Measurements from ENCODE around the gene INCA1. TPM values are rescaled to one million over a fixed set of nuclear protein-coding genes. Genes with fewer than 3 reads are reported as not detected.

INCA1 gene
- polyA plus RNA-seq, 1 donor from 2014 or later = 0.38 TPM

- Histone ChIP-seq H3K27ac (ENCODE audit: low read length) (no peak overlapping the region), H3F3A (ENCODE audit: insufficient read depth, low read length, poor library complexity, severe bottlenecking) (no peaks in the 10 kb centered on the region), H3K4me2 (ENCODE audit: low read length) (no peak overlapping the region), H3K79me2 (replicated peaks; ENCODE audit: insufficient read depth, low read length) (no peaks in the 10 kb centered on the region), H3K27me3 (ENCODE audit: insufficient read depth, low read depth, low read length) (no peaks in the 10 kb centered on the region), H2AFZ (ENCODE audit: low read depth, low read length) (no peak overlapping the region), H4K20me1 (ENCODE audit: insufficient read depth) (no peaks in the 10 kb centered on the region), H3K9ac (ENCODE audit: low read length) (no peak overlapping the region), H3K9me3 (ENCODE audit: low read length) (no peaks in the 10 kb centered on the region), H3K9me2 (ENCODE audit: insufficient read depth, low read length) (no peaks in the 10 kb centered on the region), H3K4me3 (ENCODE audit: low read length) (no peak overlapping the region), H3K36me3 (ENCODE audit: insufficient read depth, low read length) (no peaks in the 10 kb centered on the region)
- TF ChIP-seq SMC3 (conservative IDR thresholded peaks at IDR 0.05; ENCODE audit: poor library complexity) (no peak), REST (IDR thresholded peaks at IDR 0.05; ENCODE audit: borderline replicate concordance) (no peak), CTCF (IDR thresholded peaks at IDR 0.05; ENCODE audit: poor library complexity, severe bottlenecking) (no peak), RAD21 (conservative IDR thresholded peaks at IDR 0.05) (no peak), POLR2AphosphoS5 (IDR thresholded peaks at IDR 0.05) (no peak), EP300 (conservative IDR thresholded peaks at IDR 0.05; ENCODE audit: poor library complexity, severe bottlenecking) (no peak), EZH2 (IDR thresholded peaks at IDR 0.05; ENCODE audit: borderline replicate concordance, insufficient read depth, low read length, poor library complexity, severe bottlenecking) (no peak), MXI1 (conservative IDR thresholded peaks at IDR 0.05; ENCODE audit: poor library complexity, severe bottlenecking) (no peak), TAF1 (IDR thresholded peaks at IDR 0.05; ENCODE audit: low read depth) (no peak)
Measured at GRCh38 chr17:5034063-5034462, 36.7 kb upstream of the INCA1 start.

- H4K20me1 ChIP-seq (ENCODE audit: insufficient read depth) = no peaks in the 10 kb centered on the region
- H3F3A ChIP-seq (ENCODE audit: insufficient read depth, low read length, poor library complexity, severe bottlenecking) = no peaks in the 10 kb centered on the region
- no peak overlapping the region for H2AFZ ChIP-seq (ENCODE audit: low read depth, low read length)
- H3K9me2 ChIP-seq (ENCODE audit: insufficient read depth, low read length) = no peaks in the 10 kb centered on the region
- H3K9me3 ChIP-seq (ENCODE audit: low read length) = no peaks in the 10 kb centered on the region
- H3K4me2 ChIP-seq (ENCODE audit: low read length) = no peak overlapping the region
- no peak overlapping the region for H3K4me3 ChIP-seq (ENCODE audit: low read length)
- no peaks in the 10 kb centered on the region for H3K79me2 ChIP-seq (replicated peaks; ENCODE audit: insufficient read depth, low read length)
- H3K9ac ChIP-seq (ENCODE audit: low read length) = no peak overlapping the region
- no peaks in the 10 kb centered on the region for H3K36me3 ChIP-seq (ENCODE audit: insufficient read depth, low read length)
- H3K27ac ChIP-seq (ENCODE audit: low read length) = no peak overlapping the region
- no peak for TF ChIP-seq TAF1 (IDR thresholded peaks at IDR 0.05; ENCODE audit: low read depth)
- TF ChIP-seq EZH2 (IDR thresholded peaks at IDR 0.05; ENCODE audit: borderline replicate concordance, insufficient read depth, low read length, poor library complexity, severe bottlenecking) = no peak
- TF ChIP-seq SMC3 (conservative IDR thresholded peaks at IDR 0.05; ENCODE audit: poor library complexity) = no peak
- TF ChIP-seq REST (IDR thresholded peaks at IDR 0.05; ENCODE audit: borderline replicate concordance) = no peak
- TF ChIP-seq CTCF (IDR thresholded peaks at IDR 0.05; ENCODE audit: poor library complexity, severe bottlenecking) = no peak
- no peak for TF ChIP-seq POLR2AphosphoS5 (IDR thresholded peaks at IDR 0.05)
- TF ChIP-seq MXI1 (conservative IDR thresholded peaks at IDR 0.05; ENCODE audit: poor library complexity, severe bottlenecking) = no peak
- TF ChIP-seq RAD21 (conservative IDR thresholded peaks at IDR 0.05) = no peak
- TF ChIP-seq EP300 (conservative IDR thresholded peaks at IDR 0.05; ENCODE audit: poor library complexity, severe bottlenecking) = no peak
- H3K27me3 ChIP-seq (ENCODE audit: insufficient read depth, low read depth, low read length) = no peaks in the 10 kb centered on the region
Measured at GRCh38 chr17:5033352-5034015, 36.2 kb upstream of the INCA1 start.

All from neural cell (in vitro differentiated cells).